Chondrocyte (in vitro differentiated cells): ENCODE measurements around the gene PARK7. TPM values are rescaled to one million over a fixed set of nuclear protein-coding genes. Genes with fewer than 3 reads are reported as not detected.

Source experiments
- DNase-seq: peaks from one replicate; pipeline ENCODE4 v3.0.0; 2021; ENCODE audit warnings: mixed read lengths, low spot score
- H3K27ac Mint-ChIP-seq: one replicate; pipeline ENCODE4 v1.8.0; 2021; ENCODE audit warnings: mild to moderate bottlenecking, moderate library complexity, mixed read lengths; ENCODE audit not compliant: unreplicated experiment
- H3K27me3 Mint-ChIP-seq: 2 replicates; pipeline ENCODE4 v1.8.0; 2021; ENCODE audit warnings: low read depth, mixed read lengths
- H3K36me3 Mint-ChIP-seq: 2 replicates; pipeline ENCODE4 v1.8.0; 2021; ENCODE audit warnings: low read depth, mixed read lengths
- H3K4me1 Mint-ChIP-seq: 2 replicates; pipeline ENCODE4 v1.8.0; 2021; ENCODE audit warnings: low read depth, mild to moderate bottlenecking, mixed read lengths
- H3K4me3 Mint-ChIP-seq: one replicate; pipeline ENCODE4 v1.8.0; 2021; ENCODE audit warnings: mild to moderate bottlenecking, moderate library complexity, mixed read lengths; ENCODE audit not compliant: unreplicated experiment
- H3K9me3 Mint-ChIP-seq: 2 replicates; pipeline ENCODE4 v1.8.0; 2021; ENCODE audit warnings: low read depth, mixed read lengths
- CTCF ChIP-seq: fragments of 200-600 bp; sonication (generic); IDR thresholded peaks from 2 replicates; pipeline ENCODE4 v1.5.0; 2021; ENCODE audit warnings: antibody characterized with exemption, mild to moderate bottlenecking, moderate library complexity
- total RNA-seq: library from RNA; stranded (reverse); gene quantifications from 3 replicates; pipeline ENCODE4 v1.2.1, GENCODE V29; 2021

PARK7 gene
- total RNA-seq, 1 donor from 2014 or later = 250 TPM

GRCh38 chr1:7967651-7968050 is 6.1 kb downstream of the PARK7 start:
- DNase-seq = no peak
- no peak for TF ChIP-seq CTCF

GRCh38 chr1:7970246-7970645 is 8.7 kb downstream of the PARK7 start:
- Mint-ChIP-seq H3K4me3 (no peak overlapping the region), H3K9me3 (no peaks in the 10 kb centered on the region), H3K27me3 (no peaks in the 10 kb centered on the region), H3K27ac (no peak overlapping the region), H3K36me3 (peaks cover 33% of the 10 kb centered on the region), H3K4me1 (peaks cover 19% of the 10 kb centered on the region)
- TF ChIP-seq CTCF = no peak
- no peak for DNase-seq

More at GRCh38 chr1:7967651-7968050, 6.1 kb downstream of the PARK7 start:
- no peaks in the 10 kb centered on the region for H3K9me3 Mint-ChIP-seq
- H3K27ac Mint-ChIP-seq = no peak overlapping the region
- H3K36me3 Mint-ChIP-seq = peaks cover 39% of the 10 kb centered on the region
- H3K4me3 Mint-ChIP-seq = no peak overlapping the region
- no peaks in the 10 kb centered on the region for H3K27me3 Mint-ChIP-seq
- peaks cover 41% of the 10 kb centered on the region for H3K4me1 Mint-ChIP-seq

GRCh38 chr1:7971024-7971423 is 9.5 kb downstream of the PARK7 start:
- Mint-ChIP-seq H3K27me3 (no peaks in the 10 kb centered on the region), H3K9me3 (no peaks in the 10 kb centered on the region), H3K27ac (no peak overlapping the region), H3K36me3 (peaks cover 29% of the 10 kb centered on the region), H3K4me1 (peaks cover 17% of the 10 kb centered on the region), H3K4me3 (no peak overlapping the region)
- TF ChIP-seq CTCF = no peak
- no peak for DNase-seq

GRCh38 chr1:7972285-7972684 is 10.8 kb downstream of the PARK7 start:
- no peak overlapping the region for H3K4me3 Mint-ChIP-seq
- peaks cover 27% of the 10 kb centered on the region for H3K36me3 Mint-ChIP-seq
- DNase-seq = no peak
- H3K4me1 Mint-ChIP-seq = peaks cover 6% of the 10 kb centered on the region
- H3K27ac Mint-ChIP-seq = no peak overlapping the region
- no peaks in the 10 kb centered on the region for H3K27me3 Mint-ChIP-seq
- no peaks in the 10 kb centered on the region for H3K9me3 Mint-ChIP-seq
- no peak for TF ChIP-seq CTCF

- Mint-ChIP-seq H3K4me1 (peaks cover 5% of the 10 kb centered on the region), H3K9me3 (no peaks in the 10 kb centered on the region), H3K27ac (no peak overlapping the region), H3K36me3 (peaks cover 31% of the 10 kb centered on the region), H3K27me3 (no peaks in the 10 kb centered on the region), H3K4me3 (no peak overlapping the region)
- no peak for DNase-seq
- TF ChIP-seq CTCF = no peak
Measured at GRCh38 chr1:7973086-7973485, 11.6 kb downstream of the PARK7 start.
